AG04450 (cell line): ENCODE data around the gene CITED4. TPM values are rescaled to one million over a fixed set of nuclear protein-coding genes. Genes with fewer than 3 reads are reported as not detected.

Experiments used
- CTCF ChIA-PET: fragments of 300-600, 350-600 bp; formaldehyde crosslinking; extraction: SDS; loops from one replicate; lab custom pipeline; 2022; ENCODE audit warnings: antibody characterized with exemption, inconsistent platforms; lab: Charles Lee
- POLR2A ChIA-PET: fragments of 350-600 bp; formaldehyde crosslinking; extraction: SDS; loops from one replicate; lab custom pipeline; 2021; ENCODE audit warnings: antibody characterized with exemption, inconsistent platforms; lab: Yijun Ruan, JAX
- DNase-seq: peaks from one replicate; pipeline ENCODE4 v3.0.0-alpha.2; 2011; ENCODE audit warnings: low read depth, low spot score
- H3K27ac ChIP-seq: one replicate; pipeline ENCODE4 v1.5.1; 2012; ENCODE audit warnings: low read depth, low read length, control low read depth
- H3K27me3 ChIP-seq: one replicate; pipeline ENCODE4 v1.6.0; 2012; ENCODE audit warnings: low read length; ENCODE audit not compliant: control insufficient read depth, insufficient read depth
- H3K4me3 ChIP-seq: 2 replicates; pipeline ENCODE4 v1.5.1; 2011; ENCODE audit warnings: mild to moderate bottlenecking, low read depth, low read length, control low read depth
- H3K9me3 ChIP-seq: 2 replicates; pipeline ENCODE4 v1.5.1; 2012; ENCODE audit warnings: low read length; ENCODE audit not compliant: control insufficient read depth, insufficient read depth
- polyA plus RNA-seq: library from polyadenylated mRNA; depleted of rRNA; stranded (reverse); fragments of >200 nt; gene quantifications from 2 replicates; pipeline ENCODE4 v1.2.3, GENCODE V29; 2011
- TF ChIP-seq, protein P1 (sequence below): IDR thresholded peaks from 2 replicates; pipeline ENCODE4 v1.5.1; 2011; ENCODE audit warnings: low read depth, low read length, control low read depth, inconsistent platforms

CITED4 gene
- polyA plus RNA-seq, 1 experiment, result 0.53 TPM

GRCh38 chr1:40848530-40849189, 13.5 kb downstream of the CITED4 start:
- Histone ChIP-seq H3K4me3 (no peak overlapping the region), H3K27me3 (peaks cover 9% of the 10 kb centered on the region), H3K27ac (no peak overlapping the region), H3K9me3 (no peaks in the 10 kb centered on the region)
- CTCF ChIA-PET, result interaction anchor here (0.6 to 17.4 kb wide), 28 partner anchors 12 to 316 kb away, joined by 3 to 442 read pairs (median 4); partner anchors contain the start of genes CITED4 and SLFNL1
- no peak for DNase-seq
- POLR2A ChIA-PET, result no interaction called here
- TF ChIP-seq, protein P1, sequence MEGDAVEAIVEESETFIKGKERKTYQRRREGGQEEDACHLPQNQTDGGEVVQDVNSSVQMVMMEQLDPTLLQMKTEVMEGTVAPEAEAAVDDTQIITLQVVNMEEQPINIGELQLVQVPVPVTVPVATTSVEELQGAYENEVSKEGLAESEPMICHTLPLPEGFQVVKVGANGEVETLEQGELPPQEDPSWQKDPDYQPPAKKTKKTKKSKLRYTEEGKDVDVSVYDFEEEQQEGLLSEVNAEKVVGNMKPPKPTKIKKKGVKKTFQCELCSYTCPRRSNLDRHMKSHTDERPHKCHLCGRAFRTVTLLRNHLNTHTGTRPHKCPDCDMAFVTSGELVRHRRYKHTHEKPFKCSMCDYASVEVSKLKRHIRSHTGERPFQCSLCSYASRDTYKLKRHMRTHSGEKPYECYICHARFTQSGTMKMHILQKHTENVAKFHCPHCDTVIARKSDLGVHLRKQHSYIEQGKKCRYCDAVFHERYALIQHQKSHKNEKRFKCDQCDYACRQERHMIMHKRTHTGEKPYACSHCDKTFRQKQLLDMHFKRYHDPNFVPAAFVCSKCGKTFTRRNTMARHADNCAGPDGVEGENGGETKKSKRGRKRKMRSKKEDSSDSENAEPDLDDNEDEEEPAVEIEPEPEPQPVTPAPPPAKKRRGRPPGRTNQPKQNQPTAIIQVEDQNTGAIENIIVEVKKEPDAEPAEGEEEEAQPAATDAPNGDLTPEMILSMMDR, result peak; percentile 98

- H3K27ac ChIP-seq, result no peak overlapping the region
- TF ChIP-seq, protein P1, result no peak
- no peak for DNase-seq
- peaks cover 22% of the 10 kb centered on the region for H3K27me3 ChIP-seq
- POLR2A ChIA-PET, result no interaction called here
- H3K9me3 ChIP-seq, result peaks cover 5% of the 10 kb centered on the region; the same call in 1 of the 2 replicates
- CTCF ChIA-PET, result interaction anchor here (1.2 to 17.4 kb wide), 5 partner anchors 92 to 156 kb away, joined by 5 to 442 read pairs (median 7); no protein-coding TSS in a partner anchor
- no peak overlapping the region for H3K4me3 ChIP-seq
Observed at GRCh38 chr1:40847023-40847745, 15.0 kb downstream of the CITED4 start.

GRCh38 chr1:40845895-40846294, 16.3 kb downstream of the CITED4 start:
- H3K27me3 ChIP-seq, result peaks cover 24% of the 10 kb centered on the region
- no peak overlapping the region for H3K4me3 ChIP-seq
- H3K27ac ChIP-seq, result no peak overlapping the region
- DNase-seq, result no peak
- CTCF ChIA-PET, result interaction anchor here (1.0 to 17.4 kb wide), 4 partner anchors 72 to 233 kb away, joined by 3 to 442 read pairs (median 6); no protein-coding TSS in a partner anchor
- POLR2A ChIA-PET, result no interaction called here
- H3K9me3 ChIP-seq, result peaks cover 5% of the 10 kb centered on the region; the same call in 1 of the 2 replicates
- TF ChIP-seq, protein P1, result no peak

DNA sequence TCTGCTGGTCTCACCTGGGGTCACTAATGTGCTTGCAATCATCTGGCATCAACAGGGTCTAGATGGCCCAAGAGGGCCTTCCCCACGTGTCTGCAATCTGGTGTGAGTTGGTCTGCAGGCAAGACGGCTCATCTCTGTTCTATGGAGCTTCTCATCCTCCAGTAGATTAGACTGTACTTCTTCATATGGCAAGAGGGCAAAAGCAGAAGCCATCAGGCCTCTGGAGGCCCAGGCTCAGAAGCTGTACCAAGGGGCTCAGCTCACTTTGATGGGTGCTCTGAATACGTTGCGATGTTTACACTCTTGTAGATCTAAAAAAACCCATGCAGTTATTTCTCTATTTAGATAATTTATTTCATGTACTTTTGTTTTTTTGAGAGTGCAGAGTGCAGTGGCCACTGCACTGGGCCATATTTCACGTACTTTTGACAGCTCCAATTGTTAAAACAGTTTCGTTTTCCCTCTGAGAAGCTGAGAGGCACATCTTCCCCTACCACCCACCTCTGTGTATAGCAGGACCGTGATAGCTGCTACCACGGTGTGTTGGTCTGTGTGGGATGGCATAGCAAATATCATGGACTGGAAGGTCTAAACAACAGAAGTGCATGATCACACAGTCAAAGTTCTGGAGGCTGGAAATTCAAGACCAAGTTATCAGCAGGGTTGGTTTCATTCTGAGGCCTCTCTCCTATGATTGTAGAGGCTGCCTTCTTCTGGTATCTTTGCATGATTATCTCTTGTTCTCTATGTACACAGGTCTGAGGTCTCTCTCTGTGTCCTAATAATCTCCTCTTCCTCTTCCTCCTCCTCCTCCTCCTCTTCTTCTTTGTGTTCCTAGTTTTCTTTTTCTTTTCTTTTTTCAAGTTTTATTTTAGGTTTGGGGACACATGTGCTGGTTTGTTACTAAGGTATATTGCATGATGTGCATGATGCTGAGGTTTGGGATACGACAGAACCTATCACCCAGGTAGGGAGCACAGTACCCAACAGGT, 17.0 kb downstream of the CITED4 start:
- Histone ChIP-seq H3K4me3 (no peak overlapping the region), H3K9me3 (peaks cover 5% of the 10 kb centered on the region; the same call in 1 of the 2 replicates), H3K27ac (no peak overlapping the region), H3K27me3 (peaks cover 27% of the 10 kb centered on the region)
- TF ChIP-seq, protein P1, result no peak
- CTCF ChIA-PET, result interaction anchor here (1.0 to 1.6 kb wide), 5 partner anchors 71 to 232 kb away, joined by 3 to 6 read pairs (median 3); no protein-coding TSS in a partner anchor
- no peak for DNase-seq
- POLR2A ChIA-PET, result interaction anchor here (0.6 kb wide), 1 partner anchor 142 kb away, joined by 4 read pairs; no protein-coding TSS in a partner anchor
